Esophagus squamous epithelium (tissue), 5 donors: ENCODE results near the gene PIGX. TPM values are rescaled to one million over a fixed set of nuclear protein-coding genes. Genes with fewer than 3 reads are reported as not detected.

Experiments used
- DNase-seq: peaks from one replicate; lab custom pipeline; 2025; lab: John Stamatoyannopoulos, UW
- H3K27ac ChIP-seq, 4 donors: fragments of 200-600 bp; sonication (generic); one replicate each; pipeline ENCODE4 v1.5.1; 2016 to 2019; ENCODE audit warnings: mild to moderate bottlenecking in 1 of 4
- H3K27me3 ChIP-seq, 4 donors: fragments of 200-600 bp; sonication (generic); 1 replicate in 3 of 4; 2 replicates in 1 of 4; pipeline versions ENCODE4 v1.5.1 to v1.6.0; 2017 to 2021; ENCODE audit warnings: antibody characterized with exemption in 1 of 4
- H3K36me3 ChIP-seq, 3 donors: fragments of 200-600 bp; sonication (generic); one replicate each; pipeline ENCODE4 v1.5.1; 2016 to 2019
- H3K4me1 ChIP-seq, 3 donors: fragments of 200-600 bp; sonication (generic); one replicate each; pipeline ENCODE4 v1.5.1; 2017 to 2019
- H3K4me3 ChIP-seq, 4 donors: fragments of 200-600 bp; sonication (generic); 1 replicate in 3 of 4; 2 replicates in 1 of 4; pipeline ENCODE4 v1.5.1; 2016 to 2019; ENCODE audit warnings: mild to moderate bottlenecking in 2 of 4, moderate library complexity in 1 of 4
- H3K9me3 ChIP-seq, 3 donors: fragments of 200-600 bp; sonication (generic); one replicate each; pipeline ENCODE4 v1.5.1; 2016 to 2019
- POLR2A ChIP-seq, 4 donors: fragments of 450-650 bp; IDR thresholded peaks; one replicate each; pipeline ENCODE4 v1.6.1; 2017; ENCODE audit warnings: antibody characterized with exemption in 4 of 4, mild to moderate bottlenecking in 4 of 4, moderate library complexity in 3 of 4
- WGBS, 2 donors: methylation state at CpG; one replicate each; pipeline ENCODE4 v1.1.5; 2018; 5-methylcytosine and 5-hydroxymethylcytosine counted together
- intact Hi-C: fragments of 100-400 bp; cut with DNase I; formaldehyde crosslinking; loops from one replicate; pipeline ENCODE4 v1.15.0; 2022
- total RNA-seq, 4 donors: library from RNA; depleted of rRNA; stranded (reverse); fragments of >200 nt; gene quantifications; one replicate each; pipeline ENCODE4 v1.1.0, GENCODE V29; 2016
- TF ChIP-seq, protein P1 (sequence below), 6 experiments: fragments of 450-650 bp in 4 of 6; fragments of 200-600 bp in 2 of 6; sonication (generic) in 2 of 6; IDR thresholded peaks; one replicate each; pipeline ENCODE4 v1.5.1; 2016 to 2019; ENCODE audit warnings: antibody characterized with exemption in 6 of 6, mild to moderate bottlenecking in 4 of 6, moderate library complexity in 4 of 6
- donor health status: DM: yes; HTN: yes; CAD: no.

The PIGX gene
- total RNA-seq, 4 donors from 2014 or later, result 19.5 to 58.6 (median 21.6) TPM

DNA sequence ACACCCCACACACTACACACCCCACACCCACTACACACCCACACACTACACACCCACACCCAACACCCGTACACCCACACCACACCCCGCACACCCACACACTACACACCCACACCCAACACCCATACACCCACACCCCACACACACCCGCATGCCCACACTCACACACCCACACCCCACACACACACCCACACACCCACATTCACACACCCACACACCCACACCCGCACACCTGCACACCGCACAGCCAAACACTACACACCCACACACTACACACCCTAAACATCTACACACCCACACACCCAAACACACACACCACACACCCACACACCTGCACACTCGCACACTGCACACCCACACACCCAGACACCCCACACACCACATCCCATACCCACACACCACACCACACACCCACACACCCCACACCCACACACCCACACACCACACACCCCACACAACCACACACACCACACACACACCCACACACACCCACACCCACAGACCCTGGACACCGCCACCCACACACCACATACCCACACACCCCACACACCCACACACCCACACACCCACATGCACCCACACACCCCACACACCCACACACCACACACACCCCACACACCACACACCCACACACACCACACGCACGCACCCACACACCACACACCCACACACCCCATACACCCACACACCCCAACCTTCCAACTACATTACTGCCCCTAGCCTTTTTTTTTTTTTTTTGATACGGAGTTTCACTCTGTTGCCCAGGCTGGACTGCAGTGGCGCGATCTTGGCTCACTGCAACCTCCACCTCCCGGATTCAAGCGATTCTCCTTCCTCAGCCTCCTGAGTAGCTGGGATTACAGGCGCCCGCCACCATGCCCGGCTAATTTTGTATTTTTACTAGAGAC lies 17.0 kb upstream of the PIGX start:
- Histone ChIP-seq H3K27ac (no peak overlapping the region), H3K36me3 (no peaks in the 10 kb centered on the region), H3K27me3 (no peaks in the 10 kb centered on the region), H3K4me3 (no peak overlapping the region), H3K9me3 (no peaks in the 10 kb centered on the region), H3K4me1 (no peaks in the 10 kb centered on the region)
- no peak for TF ChIP-seq POLR2A (IDR thresholded peaks at IDR 0.05)
- TF ChIP-seq, protein P1, sequence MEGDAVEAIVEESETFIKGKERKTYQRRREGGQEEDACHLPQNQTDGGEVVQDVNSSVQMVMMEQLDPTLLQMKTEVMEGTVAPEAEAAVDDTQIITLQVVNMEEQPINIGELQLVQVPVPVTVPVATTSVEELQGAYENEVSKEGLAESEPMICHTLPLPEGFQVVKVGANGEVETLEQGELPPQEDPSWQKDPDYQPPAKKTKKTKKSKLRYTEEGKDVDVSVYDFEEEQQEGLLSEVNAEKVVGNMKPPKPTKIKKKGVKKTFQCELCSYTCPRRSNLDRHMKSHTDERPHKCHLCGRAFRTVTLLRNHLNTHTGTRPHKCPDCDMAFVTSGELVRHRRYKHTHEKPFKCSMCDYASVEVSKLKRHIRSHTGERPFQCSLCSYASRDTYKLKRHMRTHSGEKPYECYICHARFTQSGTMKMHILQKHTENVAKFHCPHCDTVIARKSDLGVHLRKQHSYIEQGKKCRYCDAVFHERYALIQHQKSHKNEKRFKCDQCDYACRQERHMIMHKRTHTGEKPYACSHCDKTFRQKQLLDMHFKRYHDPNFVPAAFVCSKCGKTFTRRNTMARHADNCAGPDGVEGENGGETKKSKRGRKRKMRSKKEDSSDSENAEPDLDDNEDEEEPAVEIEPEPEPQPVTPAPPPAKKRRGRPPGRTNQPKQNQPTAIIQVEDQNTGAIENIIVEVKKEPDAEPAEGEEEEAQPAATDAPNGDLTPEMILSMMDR (IDR thresholded peaks at IDR 0.05), result no peak
- no peak for DNase-seq
- WGBS, 2 donors, result 77 to 84% methylated on average over 12 to 14 of the region's 17 CpGs
- intact Hi-C loops, result no loop called here

DNA sequence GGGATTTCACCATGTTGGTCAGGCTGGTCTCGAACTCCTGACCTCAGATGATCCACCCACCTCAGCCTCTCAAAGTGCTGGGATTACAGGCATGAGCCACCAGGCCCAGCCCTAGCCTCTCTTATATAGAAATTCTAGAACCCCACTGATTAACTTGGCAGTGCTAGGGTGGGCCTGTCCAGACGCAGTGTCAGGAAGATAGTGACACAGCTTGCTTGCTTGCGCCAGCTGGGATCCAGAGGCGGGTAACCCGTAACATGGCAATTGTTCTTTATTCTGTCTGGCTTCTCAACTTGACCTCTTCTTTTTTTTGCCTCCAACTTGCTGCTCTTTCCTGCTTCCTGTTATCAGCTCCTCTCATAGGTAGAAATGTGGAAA lies 16.3 kb upstream of the PIGX start:
- intact Hi-C loops, result no loop called here
- DNase-seq, result no peak
- H3K36me3 ChIP-seq, result no peaks in the 10 kb centered on the region
- no peak overlapping the region for H3K4me3 ChIP-seq
- H3K27ac ChIP-seq, result no peak overlapping the region
- H3K9me3 ChIP-seq, result no peaks in the 10 kb centered on the region
- 64 to 66% methylated on average over 5 of the region's 5 CpGs for WGBS, 2 donors
- TF ChIP-seq, protein P1 (IDR thresholded peaks at IDR 0.05), result no peak
- no peak for TF ChIP-seq POLR2A (IDR thresholded peaks at IDR 0.05)
- no peaks in the 10 kb centered on the region for H3K27me3 ChIP-seq
- no peaks in the 10 kb centered on the region for H3K4me1 ChIP-seq

GRCh38 chr3:196697270-196697669 lies 14.9 kb upstream of the PIGX start:
- no peak for TF ChIP-seq POLR2A (IDR thresholded peaks at IDR 0.05)
- TF ChIP-seq, protein P1 (IDR thresholded peaks at IDR 0.05), result no peak
- WGBS, 2 donors, result 79 to 81% methylated on average over 5 of the region's 5 CpGs
- no peak for DNase-seq

GRCh38 chr3:196699749-196700148 lies 12.4 kb upstream of the PIGX start:
- Histone ChIP-seq H3K4me1 (no peaks in the 10 kb centered on the region), H3K4me3 (no peak overlapping the region), H3K27me3 (no peaks in the 10 kb centered on the region), H3K27ac (no peak overlapping the region), H3K36me3 (no peaks in the 10 kb centered on the region), H3K9me3 (no peaks in the 10 kb centered on the region)
- intact Hi-C loops, result no loop called here
- WGBS, 2 donors, result 81 to 84% methylated on average over 7 of the region's 7 CpGs
- DNase-seq, result no peak
- TF ChIP-seq POLR2A (IDR thresholded peaks at IDR 0.05), result no peak
- TF ChIP-seq, protein P1 (IDR thresholded peaks at IDR 0.05), result no peak

More at GRCh38 chr3:196697270-196697669, 14.9 kb upstream of the PIGX start:
- H3K27ac ChIP-seq, result no peak overlapping the region
- intact Hi-C loops, result no loop called here
- no peaks in the 10 kb centered on the region for H3K36me3 ChIP-seq
- H3K4me1 ChIP-seq, result no peaks in the 10 kb centered on the region
- H3K9me3 ChIP-seq, result no peaks in the 10 kb centered on the region
- no peaks in the 10 kb centered on the region for H3K27me3 ChIP-seq
- H3K4me3 ChIP-seq, result no peak overlapping the region

GRCh38 chr3:196700801-196701200 lies 11.4 kb upstream of the PIGX start:
- TF ChIP-seq, protein P1 (IDR thresholded peaks at IDR 0.05), result no peak
- no peak for TF ChIP-seq POLR2A (IDR thresholded peaks at IDR 0.05)
- H3K4me1 ChIP-seq, result peaks cover 0 to 4% (median 3%) of the 10 kb centered on the region in 3 donors
- no peak for DNase-seq
- H3K27me3 ChIP-seq, result no peaks in the 10 kb centered on the region
- H3K36me3 ChIP-seq, result no peaks in the 10 kb centered on the region
- no peak overlapping the region for H3K27ac ChIP-seq
- H3K4me3 ChIP-seq, result no peak overlapping the region
- intact Hi-C loops, result no loop called here
- WGBS, 2 donors, result 65 to 69% methylated on average over 4 of the region's 4 CpGs
- H3K9me3 ChIP-seq, result no peaks in the 10 kb centered on the region
